Loucy (cell line): ENCODE results near the gene PPP1R12B.
"Not testable (repeated sequence)": the region's sequence is repeated elsewhere in the genome, so short reads cannot be mapped to it uniquely, and the experiment has no call there.

Source experiments
- H2AFZ ChIP-seq: fragments of 200-600 bp; sonication (generic); 2 replicates; pipeline ENCODE4 v1.6.0; 2016; ENCODE audit warnings: antibody characterized with exemption, mild to moderate bottlenecking, low read length, moderate library complexity
- H3F3A ChIP-seq: fragments of 200-600 bp; 2 replicates; pipeline ENCODE4 v1.6.0; 2016; ENCODE audit warnings: antibody characterized with exemption, low read depth, mild to moderate bottlenecking
- H3K27me3 ChIP-seq: fragments of 200-600 bp; sonication (generic); 2 replicates; pipeline ENCODE4 v1.6.1; 2014; ENCODE audit warnings: low read length, mild to moderate bottlenecking; ENCODE audit not compliant: insufficient read depth, poor library complexity, severe bottlenecking
- H3K36me3 ChIP-seq: fragments of 200-600 bp; sonication (generic); 2 replicates; pipeline ENCODE4 v1.6.1; 2016; ENCODE audit warnings: low read length; ENCODE audit not compliant: insufficient read depth
- H3K4me1 ChIP-seq: fragments of 200-600 bp; sonication (generic); 2 replicates; pipeline ENCODE4 v1.5.1; 2014; ENCODE audit warnings: low read length, mild to moderate bottlenecking; ENCODE audit not compliant: insufficient read depth, poor library complexity, severe bottlenecking
- H3K4me2 ChIP-seq: fragments of 200-600 bp; sonication (generic); 2 replicates; pipeline ENCODE4 v1.6.0; 2014; ENCODE audit warnings: antibody characterized with exemption, low read length, low read depth, mild to moderate bottlenecking; ENCODE audit not compliant: poor library complexity, severe bottlenecking
- H3K4me3 ChIP-seq: fragments of 200-600 bp; sonication (generic); 2 replicates; pipeline ENCODE4 v1.5.1; 2014; ENCODE audit warnings: low read length, mild to moderate bottlenecking, mixed read lengths; ENCODE audit not compliant: poor library complexity, severe bottlenecking
- H3K79me2 ChIP-seq: fragments of 200-600 bp; sonication (generic); 2 replicates; pipeline ENCODE4 v1.6.1; 2014; ENCODE audit warnings: low read length; ENCODE audit not compliant: insufficient read depth
- H3K9ac ChIP-seq: fragments of 200-600 bp; sonication (generic); 2 replicates; pipeline ENCODE4 v1.6.0; 2014; ENCODE audit warnings: mild to moderate bottlenecking, low read depth, low read length, moderate library complexity; ENCODE audit not compliant: poor library complexity, severe bottlenecking
- H3K9me2 ChIP-seq: fragments of 200-600 bp; sonication (generic); replicated peaks from 2 replicates; pipeline ENCODE4 v1.6.1; 2016; ENCODE audit warnings: low read depth, low read length, mixed read lengths
- H3K9me3 ChIP-seq: fragments of 200-600 bp; sonication (generic); 2 replicates; pipeline ENCODE4 v1.6.1; 2014; ENCODE audit warnings: mild to moderate bottlenecking, antibody characterized with exemption, low read length, low read depth; ENCODE audit not compliant: insufficient read depth
- H4K20me1 ChIP-seq: fragments of 200-600 bp; sonication (generic); 2 replicates; pipeline ENCODE4 v1.6.0; 2014; ENCODE audit warnings: antibody characterized with exemption, low read length, mild to moderate bottlenecking; ENCODE audit not compliant: insufficient read depth, poor library complexity, severe bottlenecking
- EZH2phosphoT487 ChIP-seq: fragments of 200-600 bp; IDR thresholded peaks from 2 replicates; pipeline ENCODE4 v1.6.1; 2018; ENCODE audit warnings: antibody characterized with exemption, mild to moderate bottlenecking, moderate library complexity, borderline replicate concordance
- TF ChIP-seq, protein P1 (sequence below): fragments of 200-600 bp; sonication (generic); conservative IDR thresholded peaks from 2 replicates; pipeline ENCODE4 v1.5.1; 2014; ENCODE audit warnings: mild to moderate bottlenecking, antibody characterized with exemption, low read length

The PPP1R12B gene

DNA sequence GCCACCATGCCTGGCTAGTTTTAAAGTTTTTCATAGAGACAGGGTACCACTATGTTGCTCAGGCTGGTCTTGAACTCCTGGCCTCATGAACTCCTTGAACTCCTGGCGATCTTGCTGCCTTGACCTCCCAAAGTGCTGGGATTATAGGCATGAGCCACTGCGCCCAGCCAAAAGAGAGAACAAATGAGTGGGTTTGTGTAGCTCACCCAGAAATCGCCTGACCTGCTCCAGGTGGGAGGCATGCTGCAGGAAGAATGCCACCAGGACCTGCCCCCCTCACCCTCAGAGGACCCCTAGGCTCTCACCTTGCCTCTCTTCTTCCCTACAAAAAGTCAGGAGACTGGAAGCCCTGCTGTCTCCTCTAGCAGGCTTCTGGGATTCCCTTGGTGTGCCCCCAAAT, 272.9 kb downstream of the PPP1R12B start:
- Histone ChIP-seq H2AFZ (no peak overlapping the region), H3K9me2 (no peaks in the 10 kb centered on the region), H3F3A (no peaks in the 10 kb centered on the region), H3K9me3 (no peaks in the 10 kb centered on the region), H4K20me1 (no peaks in the 10 kb centered on the region), H3K4me3 (no peak overlapping the region), H3K4me1 (no peaks in the 10 kb centered on the region), H3K27me3 (no peaks in the 10 kb centered on the region), H3K4me2 (no peak overlapping the region), H3K79me2 (no peaks in the 10 kb centered on the region), H3K9ac (no peak overlapping the region), H3K36me3 (no peaks in the 10 kb centered on the region)
- no peak for TF ChIP-seq EZH2phosphoT487
- TF ChIP-seq, protein P1, sequence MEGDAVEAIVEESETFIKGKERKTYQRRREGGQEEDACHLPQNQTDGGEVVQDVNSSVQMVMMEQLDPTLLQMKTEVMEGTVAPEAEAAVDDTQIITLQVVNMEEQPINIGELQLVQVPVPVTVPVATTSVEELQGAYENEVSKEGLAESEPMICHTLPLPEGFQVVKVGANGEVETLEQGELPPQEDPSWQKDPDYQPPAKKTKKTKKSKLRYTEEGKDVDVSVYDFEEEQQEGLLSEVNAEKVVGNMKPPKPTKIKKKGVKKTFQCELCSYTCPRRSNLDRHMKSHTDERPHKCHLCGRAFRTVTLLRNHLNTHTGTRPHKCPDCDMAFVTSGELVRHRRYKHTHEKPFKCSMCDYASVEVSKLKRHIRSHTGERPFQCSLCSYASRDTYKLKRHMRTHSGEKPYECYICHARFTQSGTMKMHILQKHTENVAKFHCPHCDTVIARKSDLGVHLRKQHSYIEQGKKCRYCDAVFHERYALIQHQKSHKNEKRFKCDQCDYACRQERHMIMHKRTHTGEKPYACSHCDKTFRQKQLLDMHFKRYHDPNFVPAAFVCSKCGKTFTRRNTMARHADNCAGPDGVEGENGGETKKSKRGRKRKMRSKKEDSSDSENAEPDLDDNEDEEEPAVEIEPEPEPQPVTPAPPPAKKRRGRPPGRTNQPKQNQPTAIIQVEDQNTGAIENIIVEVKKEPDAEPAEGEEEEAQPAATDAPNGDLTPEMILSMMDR = no peak

DNA sequence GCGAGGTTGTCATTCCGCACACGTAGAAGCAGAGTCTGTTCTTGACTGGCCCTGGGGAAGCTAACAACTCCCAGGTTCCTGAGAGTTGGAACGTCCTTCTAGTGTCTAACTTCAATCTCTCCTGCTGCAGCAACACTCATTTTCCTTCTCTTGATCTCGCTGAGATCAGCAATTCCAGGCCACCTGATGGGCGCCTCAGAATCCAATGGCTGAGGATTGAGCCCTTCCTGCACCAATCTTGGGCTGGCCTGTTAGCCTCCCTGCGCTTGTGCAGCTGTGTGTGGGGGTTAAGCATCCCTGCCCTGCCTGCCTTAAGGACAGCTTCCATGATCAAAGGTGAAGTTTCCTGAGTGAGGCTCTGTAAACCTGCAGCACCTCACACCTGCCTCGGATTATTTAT, 273.9 kb downstream of the PPP1R12B start:
- Histone ChIP-seq H3K4me1 (peaks cover 7% of the 10 kb centered on the region), H3K27me3 (no peaks in the 10 kb centered on the region), H3K9ac (no peak overlapping the region), H3K9me3 (no peaks in the 10 kb centered on the region), H4K20me1 (no peaks in the 10 kb centered on the region), H2AFZ (no peak overlapping the region), H3K36me3 (no peaks in the 10 kb centered on the region), H3K4me2 (no peak overlapping the region), H3K9me2 (no peaks in the 10 kb centered on the region), H3K79me2 (no peaks in the 10 kb centered on the region), H3K4me3 (no peak overlapping the region), H3F3A (no peaks in the 10 kb centered on the region)
- TF ChIP-seq EZH2phosphoT487 = no peak
- TF ChIP-seq, protein P1 = no peak

DNA sequence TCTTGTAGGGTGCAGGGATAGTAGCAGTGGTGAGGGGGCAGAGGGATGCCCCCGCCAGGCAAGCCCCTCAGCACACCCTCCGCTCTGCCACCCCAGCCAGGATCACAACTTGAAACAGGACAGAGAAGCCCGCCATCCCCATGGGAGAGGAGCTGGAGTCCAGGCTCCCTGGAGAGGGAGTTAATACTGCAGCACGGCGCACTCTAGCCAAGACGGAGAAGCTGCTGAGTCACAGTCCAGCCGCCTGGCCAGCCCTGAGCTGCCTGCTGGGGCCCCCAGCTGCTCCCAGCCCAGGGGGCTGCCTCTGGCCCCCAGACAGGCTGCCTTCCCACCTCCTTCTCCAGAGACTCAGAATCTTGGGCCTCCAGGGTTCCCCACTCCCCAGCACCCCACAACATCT, 274.6 kb downstream of the PPP1R12B start:
- Histone ChIP-seq H3K9me2 (no peaks in the 10 kb centered on the region), H4K20me1 (no peaks in the 10 kb centered on the region), H3K27me3 (no peaks in the 10 kb centered on the region), H3K9ac (no peak overlapping the region), H3K4me3 (no peak overlapping the region), H3F3A (no peaks in the 10 kb centered on the region), H3K4me2 (no peak overlapping the region), H2AFZ (no peak overlapping the region), H3K79me2 (no peaks in the 10 kb centered on the region), H3K36me3 (no peaks in the 10 kb centered on the region), H3K9me3 (no peaks in the 10 kb centered on the region), H3K4me1 (peaks cover 12% of the 10 kb centered on the region)
- TF ChIP-seq EZH2phosphoT487 = no peak
- TF ChIP-seq, protein P1 = no peak

DNA sequence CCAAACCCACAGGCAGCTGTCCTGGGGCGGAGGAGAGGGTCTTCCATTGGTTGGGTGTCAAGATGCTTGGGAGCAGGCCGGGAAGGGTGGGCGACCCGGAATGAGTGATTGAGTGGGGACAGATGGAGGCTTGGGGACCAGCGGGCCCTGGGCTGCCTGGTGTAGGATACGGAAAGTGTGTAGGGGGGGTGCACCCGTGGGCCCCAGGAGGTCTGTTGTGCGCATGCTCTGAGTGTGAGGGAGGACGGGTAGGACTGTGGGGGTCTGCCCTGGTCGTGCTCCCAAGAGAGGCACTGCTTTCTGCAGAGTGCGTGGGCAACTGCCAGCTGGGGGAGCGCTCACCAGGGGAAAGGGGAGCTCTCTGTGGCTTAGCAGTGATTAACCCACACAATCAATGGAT, 275.0 kb downstream of the PPP1R12B start:
- peaks cover 16% of the 10 kb centered on the region for H3K4me1 ChIP-seq
- H2AFZ ChIP-seq, H3K4me2 ChIP-seq, H3K9ac ChIP-seq, H3K9me3 ChIP-seq, H3K79me2 ChIP-seq, H3F3A ChIP-seq, H3K9me2 ChIP-seq, H3K4me3 ChIP-seq, H3K36me3 ChIP-seq, H3K27me3 ChIP-seq, H4K20me1 ChIP-seq: not testable (repeated sequence)
